HG03175 (cell line): Measurements from ENCODE around the gene DFFA.
"Not testable (repeated sequence)": the region's sequence is repeated elsewhere in the genome, so short reads cannot be mapped to it uniquely, and the experiment has no call there.

Experiments
- ATAC-seq: cut with Tn5 transposase; IDR thresholded peaks from one replicate; pipeline ENCODE4 v1.9.1; 2021; ENCODE audit warnings: mild to moderate bottlenecking, moderate library complexity; ENCODE audit not compliant: unreplicated experiment

DFFA gene

GRCh38 chr1:10431070-10431730 is 41.1 kb downstream of the DFFA start:
- ATAC-seq: no peak

GRCh38 chr1:10430216-10431069 is 41.9 kb downstream of the DFFA start, which contains the start of gene CENPS:
Gene CENPS (plus strand): TSS chr1:10430433. CDS start chr1:10430518, 85 bp downstream.
- ATAC-seq: peak; percentile 88

GRCh38 chr1:10429868-10430215 is 42.5 kb downstream of the DFFA start:
- no peak for ATAC-seq

- no peak for ATAC-seq
These were observed 43.3 kb downstream of the DFFA start for GRCh38 chr1:10428984-10429383.

GRCh38 chr1:10426535-10426848 is 45.8 kb downstream of the DFFA start:
- ATAC-seq: not testable (repeated sequence)

- not testable (repeated sequence) for ATAC-seq
These were observed 46.3 kb downstream of the DFFA start for GRCh38 chr1:10425826-10426534.

GRCh38 chr1:10424651-10425050 is 47.7 kb downstream of the DFFA start:
- no peak for ATAC-seq

GRCh38 chr1:10424034-10424433 is 48.3 kb downstream of the DFFA start:
- ATAC-seq: no peak

GRCh38 chr1:10421637-10422036 is 50.7 kb downstream of the DFFA start:
- ATAC-seq: no peak

GRCh38 chr1:10419351-10419750 is 53.0 kb downstream of the DFFA start:
- no peak for ATAC-seq

GRCh38 chr1:10418741-10419140 is 53.6 kb downstream of the DFFA start:
- ATAC-seq: not testable (repeated sequence)

GRCh38 chr1:10415967-10416366 is 56.4 kb downstream of the DFFA start:
- not testable (repeated sequence) for ATAC-seq

GRCh38 chr1:10415211-10415930 is 57.0 kb downstream of the DFFA start:
- no peak for ATAC-seq

GRCh38 chr1:10407201-10407600 is 65.1 kb downstream of the DFFA start:
- ATAC-seq: no peak
